HEK293T (cell line): ENCODE measurements around the gene SLC26A2.

Experiments
- CTCF ChIA-PET: fragments of 350-600 bp; formaldehyde crosslinking; extraction: SDS; loops from one replicate; lab custom pipeline; 2021; ENCODE audit warnings: antibody characterized with exemption, inconsistent platforms; lab: Yijun Ruan, JAX
- POLR2A ChIA-PET: fragments of 350-600 bp; formaldehyde crosslinking; extraction: SDS; loops from one replicate; lab custom pipeline; 2020; ENCODE audit warnings: antibody characterized with exemption, inconsistent platforms; lab: Yijun Ruan, JAX
- DNase-seq: peaks from one replicate; pipeline ENCODE4 v3.0.0; 2012; ENCODE audit warnings: mixed read lengths; ENCODE audit errors: extremely low spot score
- ARNT ChIP-seq: fragments of 450-650 bp; IDR thresholded peaks from 2 replicates; pipeline ENCODE4 v1.6.1; 2017; ENCODE audit warnings: mild to moderate bottlenecking
- BHLHE40 ChIP-seq: fragments of 450-650 bp; IDR thresholded peaks from 2 replicates; pipeline ENCODE4 v1.6.1; 2016; ENCODE audit warnings: mild to moderate bottlenecking, moderate library complexity, borderline replicate concordance
- CTBP1 ChIP-seq: fragments of 450-650 bp; IDR thresholded peaks from 2 replicates; pipeline ENCODE4 v1.6.1; 2016; ENCODE audit warnings: borderline replicate concordance
- ELF4 ChIP-seq: fragments of 450-650 bp; IDR thresholded peaks from 2 replicates; pipeline ENCODE4 v1.6.1; 2017; ENCODE audit warnings: antibody characterized with exemption
- FOXA1 ChIP-seq: fragments of 450-650 bp; IDR thresholded peaks from 2 replicates; pipeline ENCODE4 v1.6.1; 2016; ENCODE audit warnings: mild to moderate bottlenecking
- FOXK2 ChIP-seq: fragments of 450-650 bp; IDR thresholded peaks from 2 replicates; pipeline ENCODE4 v1.6.1; 2016; ENCODE audit warnings: mild to moderate bottlenecking
- FOXM1 ChIP-seq: fragments of 450-650 bp; IDR thresholded peaks from 2 replicates; pipeline ENCODE4 v1.6.1; 2017; ENCODE audit warnings: mild to moderate bottlenecking, borderline replicate concordance
- HDGF ChIP-seq: fragments of 450-650 bp; IDR thresholded peaks from 2 replicates; pipeline ENCODE4 v1.6.1; 2017; ENCODE audit warnings: antibody characterized with exemption, borderline replicate concordance
- L3MBTL2 ChIP-seq: fragments of 450-650 bp; conservative IDR thresholded peaks from 2 replicates; pipeline ENCODE4 v1.6.1; 2016; ENCODE audit warnings: mild to moderate bottlenecking
- LEF1 ChIP-seq: fragments of 450-650 bp; IDR thresholded peaks from 2 replicates; pipeline ENCODE4 v1.6.1; 2017; ENCODE audit warnings: mild to moderate bottlenecking, borderline replicate concordance
- NFRKB ChIP-seq: fragments of 450-650 bp; IDR thresholded peaks from 2 replicates; pipeline ENCODE4 v1.6.1; 2016; ENCODE audit warnings: mild to moderate bottlenecking, moderate library complexity
- PKNOX1 ChIP-seq: fragments of 450-650 bp; IDR thresholded peaks from 2 replicates; pipeline ENCODE4 v1.6.1; 2016
- SP1 ChIP-seq: fragments of 450-650 bp; IDR thresholded peaks from 2 replicates; pipeline ENCODE4 v1.6.1; 2017
- ZNF384 ChIP-seq: fragments of 450-650 bp; IDR thresholded peaks from 2 replicates; pipeline ENCODE4 v1.6.1; 2016

The SLC26A2 gene

GRCh38 chr5:149954798-149955197, 5.8 kb upstream of the SLC26A2 start:
- TF ChIP-seq ZNF384, result no peak
- no peak for TF ChIP-seq NFRKB
- no peak for TF ChIP-seq FOXM1
- no peak for TF ChIP-seq ARNT
- DNase-seq, result no peak
- ChIA-PET POLR2A (no interaction called here), CTCF (interaction anchor here (0.9 kb wide), 1 partner anchor 99 kb away, joined by 3 read pairs; no protein-coding TSS in a partner anchor)

- ChIA-PET POLR2A (no interaction called here), CTCF (interaction anchor here (0.7 to 1.3 kb wide), 3 partner anchors 122 to 1208 kb away, joined by 3 to 5 read pairs (median 3); no protein-coding TSS in a partner anchor)
- no peak for DNase-seq
- TF ChIP-seq HDGF (no peak), ZNF384 (peak; percentile 83), ARNT (no peak)
Measured at GRCh38 chr5:149956685-149957084, 3.9 kb upstream of the SLC26A2 start.

GRCh38 chr5:149957855-149958254, 2.7 kb upstream of the SLC26A2 start:
- no peak for DNase-seq
- TF ChIP-seq HDGF (no peak), BHLHE40 (no peak), FOXA1 (no peak), SP1 (no peak), ELF4 (no peak), PKNOX1 (peak; percentile 49)
- ChIA-PET POLR2A (interaction anchor here (1.6 kb wide), 1 partner anchor 22 kb away, joined by 6 read pairs; no protein-coding TSS in a partner anchor), CTCF (interaction anchor here (1.1 to 1.9 kb wide), 5 partner anchors 9 to 124 kb away, joined by 3 to 7 read pairs (median 4); no protein-coding TSS in a partner anchor)

GRCh38 chr5:149959406-149960236, 937 bp upstream of the SLC26A2 start:
- DNase-seq, result peak; percentile 50
- ChIA-PET CTCF (interaction anchor here (0.6 to 3.6 kb wide), 16 partner anchors 11 to 1191 kb away, joined by 3 to 40 read pairs (median 4); no protein-coding TSS in a partner anchor), POLR2A (interaction anchor here (0.8 to 2.2 kb wide), 27 partner anchors 9 to 129 kb away, joined by 3 to 17 read pairs (median 5); partner anchors contain the start of genes HMGXB3 and TIGD6)
- TF ChIP-seq LEF1 (no peak), HDGF (no peak), CTBP1 (no peak), ZNF384 (no peak)

GRCh38 chr5:149961186-149961685, 678 bp downstream of the SLC26A2 start:
- CTCF ChIA-PET, result interaction anchor here (0.8 to 3.6 kb wide), 8 partner anchors 11 to 127 kb away, joined by 3 to 40 read pairs (median 8); no protein-coding TSS in a partner anchor
- no peak for DNase-seq
- TF ChIP-seq FOXK2 (no peak), NFRKB (no peak), PKNOX1 (no peak), HDGF (no peak), CTBP1 (no peak)
- POLR2A ChIA-PET, result interaction anchor here (1.3 to 2.2 kb wide), 7 partner anchors 8 to 127 kb away, joined by 4 to 12 read pairs (median 6); no protein-coding TSS in a partner anchor

GRCh38 chr5:149961957-149962409, 1.4 kb downstream of the SLC26A2 start:
- DNase-seq, result peak; percentile 49
- TF ChIP-seq L3MBTL2, result no peak
- ChIA-PET POLR2A (interaction anchor here (0.8 to 1.4 kb wide), 3 partner anchors 14 to 128 kb away, joined by 3 to 4 read pairs (median 3); no protein-coding TSS in a partner anchor), CTCF (interaction anchor here (0.6 to 3.6 kb wide), 13 partner anchors 10 to 324 kb away, joined by 3 to 40 read pairs (median 5); no protein-coding TSS in a partner anchor)

- ChIA-PET POLR2A (interaction anchor here (0.8 to 1.4 kb wide), 3 partner anchors 14 to 128 kb away, joined by 3 to 4 read pairs (median 3); no protein-coding TSS in a partner anchor), CTCF (interaction anchor here (0.9 to 3.6 kb wide), 10 partner anchors 9 to 324 kb away, joined by 3 to 40 read pairs (median 4); no protein-coding TSS in a partner anchor)
- TF ChIP-seq FOXA1 (no peak), PKNOX1 (peak; percentile 25; the same call in 1 of the 2 replicates)
- DNase-seq, result no peak
Measured at GRCh38 chr5:149962601-149963300, 2.2 kb downstream of the SLC26A2 start.
